Astrocyte of the spinal cord (primary cell): ENCODE data around the gene CAMKK2.
"Not testable (repeated sequence)": the region's sequence is repeated elsewhere in the genome, so short reads cannot be mapped to it uniquely, and the experiment has no call there.

Experiments
- DNase-seq: peaks from one replicate; pipeline ENCODE4 v3.0.0; 2011; ENCODE audit warnings: low read depth, low spot score
- H3K4me3 ChIP-seq: 2 replicates; pipeline ENCODE4 v1.5.1; 2011; ENCODE audit warnings: low read depth, mild to moderate bottlenecking, low read length, moderate library complexity
- in situ Hi-C: cut with HindIII; loops from 2 replicates; pipeline ENCODE4 v1.10.0; 2017; ENCODE audit warnings: low sequenced_read_pairs
- TF ChIP-seq, protein P1 (sequence below): IDR thresholded peaks from 2 replicates; pipeline ENCODE4 v1.5.1; 2012; ENCODE audit warnings: low read depth, mild to moderate bottlenecking, low read length, inconsistent platforms

Gene CAMKK2

DNA sequence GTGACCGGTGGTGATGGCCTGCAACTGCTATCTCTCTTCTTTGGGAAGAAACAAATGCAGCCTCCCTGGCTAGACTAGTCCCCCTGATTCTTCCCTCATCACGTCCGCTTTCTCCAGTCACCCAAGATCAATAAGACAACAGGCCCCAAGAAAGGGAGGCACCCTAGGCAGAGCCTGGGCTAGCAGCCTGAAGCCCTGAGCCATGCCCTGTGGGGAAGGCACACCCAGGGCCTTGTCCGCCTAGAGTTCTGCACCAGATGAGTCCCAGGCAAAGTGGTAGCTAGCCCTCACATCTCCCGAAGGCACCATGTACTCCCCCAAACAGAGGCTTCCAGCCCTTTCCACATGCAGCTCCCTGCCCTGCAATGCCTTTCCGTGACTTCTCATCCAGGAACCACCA lies 35.1 kb downstream of the CAMKK2 start:
- TF ChIP-seq, protein P1, sequence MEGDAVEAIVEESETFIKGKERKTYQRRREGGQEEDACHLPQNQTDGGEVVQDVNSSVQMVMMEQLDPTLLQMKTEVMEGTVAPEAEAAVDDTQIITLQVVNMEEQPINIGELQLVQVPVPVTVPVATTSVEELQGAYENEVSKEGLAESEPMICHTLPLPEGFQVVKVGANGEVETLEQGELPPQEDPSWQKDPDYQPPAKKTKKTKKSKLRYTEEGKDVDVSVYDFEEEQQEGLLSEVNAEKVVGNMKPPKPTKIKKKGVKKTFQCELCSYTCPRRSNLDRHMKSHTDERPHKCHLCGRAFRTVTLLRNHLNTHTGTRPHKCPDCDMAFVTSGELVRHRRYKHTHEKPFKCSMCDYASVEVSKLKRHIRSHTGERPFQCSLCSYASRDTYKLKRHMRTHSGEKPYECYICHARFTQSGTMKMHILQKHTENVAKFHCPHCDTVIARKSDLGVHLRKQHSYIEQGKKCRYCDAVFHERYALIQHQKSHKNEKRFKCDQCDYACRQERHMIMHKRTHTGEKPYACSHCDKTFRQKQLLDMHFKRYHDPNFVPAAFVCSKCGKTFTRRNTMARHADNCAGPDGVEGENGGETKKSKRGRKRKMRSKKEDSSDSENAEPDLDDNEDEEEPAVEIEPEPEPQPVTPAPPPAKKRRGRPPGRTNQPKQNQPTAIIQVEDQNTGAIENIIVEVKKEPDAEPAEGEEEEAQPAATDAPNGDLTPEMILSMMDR, result no peak
- H3K4me3 ChIP-seq, result no peak overlapping the region
- DNase-seq, result no peak
- in situ Hi-C loops, result no loop called here

DNA sequence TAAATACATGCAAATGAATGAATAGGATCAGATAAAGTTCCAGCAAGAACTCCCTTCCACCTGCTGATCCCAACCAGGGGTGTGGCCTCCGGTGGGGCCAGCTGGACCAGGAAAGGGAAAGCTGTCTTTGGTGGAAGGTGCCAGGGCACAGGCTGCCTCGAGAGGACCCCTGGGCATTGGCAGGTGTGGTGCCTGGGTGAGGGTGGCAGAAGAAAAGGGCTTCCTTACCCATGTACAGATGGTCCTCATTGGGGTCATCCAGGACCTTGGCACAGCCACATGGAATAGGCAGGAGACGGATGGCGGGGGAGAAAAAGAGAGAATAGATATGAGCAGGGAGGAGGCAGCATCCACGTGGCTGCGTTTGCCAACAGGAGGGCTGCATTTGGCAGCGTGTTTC lies 36.4 kb downstream of the CAMKK2 start:
- DNase-seq, result no peak
- TF ChIP-seq, protein P1, result no peak
- in situ Hi-C loops, result no loop called here
- H3K4me3 ChIP-seq, result no peak overlapping the region

DNA sequence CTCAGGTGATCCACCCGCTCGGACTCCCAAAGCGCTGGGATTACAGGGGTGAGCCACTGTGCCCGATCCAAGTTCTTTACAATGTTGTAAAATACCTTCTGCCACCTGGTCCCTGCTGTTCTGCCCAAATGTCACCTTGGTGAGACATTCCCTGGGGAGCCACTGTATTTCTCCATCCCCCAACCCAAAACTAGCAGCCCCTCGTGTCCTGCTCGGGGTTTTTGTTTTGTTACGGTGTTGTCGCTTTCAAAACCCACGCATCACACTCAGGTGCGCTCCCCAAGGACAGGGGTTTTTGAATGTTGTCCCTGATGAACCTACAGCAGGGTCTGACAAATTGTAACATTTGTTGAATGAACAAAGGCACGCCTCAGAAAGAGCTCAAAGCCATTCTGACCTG lies 37.4 kb downstream of the CAMKK2 start:
- no peak for DNase-seq
- TF ChIP-seq, protein P1, result no peak
- no peak overlapping the region for H3K4me3 ChIP-seq
- in situ Hi-C loops, result no loop called here

DNA sequence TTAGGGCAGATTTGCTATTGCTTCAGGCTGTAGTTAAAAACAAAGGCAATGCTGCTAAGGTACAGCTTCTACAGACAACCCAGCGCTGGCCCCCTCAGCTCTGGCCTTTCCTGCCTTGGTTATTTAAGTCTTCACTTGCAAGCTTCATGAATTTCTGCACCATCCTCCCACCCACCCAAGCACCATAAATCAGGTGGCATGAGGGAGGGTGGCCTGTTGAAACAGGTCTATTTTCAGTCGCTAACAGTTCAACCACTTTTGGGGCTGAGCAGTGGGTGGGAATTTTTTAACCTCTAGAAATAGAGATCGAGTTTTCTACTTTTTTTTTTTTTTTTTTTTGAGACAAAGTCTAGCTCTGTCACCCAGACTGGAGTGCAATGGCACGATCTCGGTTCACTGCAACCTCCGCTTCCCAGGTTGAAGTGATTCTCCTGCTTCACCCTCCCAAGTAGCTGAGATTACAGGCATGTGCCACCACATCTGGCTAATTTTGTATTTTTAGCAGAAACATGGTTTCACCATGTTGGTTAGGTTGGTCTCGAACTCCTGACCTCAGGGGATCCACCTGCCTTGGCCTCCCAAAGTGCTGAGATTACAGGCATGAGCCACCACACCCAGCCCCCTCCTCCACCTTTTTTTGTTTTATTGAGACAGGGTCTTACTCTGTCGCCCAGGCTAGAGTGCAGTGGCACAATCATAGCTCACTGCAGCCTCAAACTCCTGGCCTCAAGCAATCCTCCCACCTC lies 38.6 kb downstream of the CAMKK2 start:
- DNase-seq, H3K4me3 ChIP-seq, in situ Hi-C loops: not testable (repeated sequence)

DNA sequence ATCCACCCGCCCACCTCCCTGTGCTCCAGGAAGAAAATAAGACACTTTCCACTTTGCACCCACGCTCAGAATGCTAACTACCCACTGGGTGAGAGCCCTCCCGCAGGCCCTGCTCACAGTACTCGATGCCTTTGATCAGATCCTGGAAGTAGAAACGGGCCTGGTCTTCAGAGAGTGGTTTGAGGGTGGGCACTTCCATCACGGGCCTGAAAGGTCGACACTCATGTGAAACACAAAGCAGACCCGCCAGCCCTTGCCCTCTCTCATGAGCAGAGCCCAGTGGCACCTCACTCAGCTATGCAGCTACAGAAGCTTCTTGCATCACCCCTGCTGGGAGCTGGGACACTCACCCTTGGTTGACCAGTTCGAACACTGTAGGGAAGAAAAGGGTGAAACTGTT lies 41.1 kb downstream of the CAMKK2 start:
- DNase-seq, result no peak
- TF ChIP-seq, protein P1, result no peak
- no peak overlapping the region for H3K4me3 ChIP-seq
- in situ Hi-C loops, result no loop called here

DNA sequence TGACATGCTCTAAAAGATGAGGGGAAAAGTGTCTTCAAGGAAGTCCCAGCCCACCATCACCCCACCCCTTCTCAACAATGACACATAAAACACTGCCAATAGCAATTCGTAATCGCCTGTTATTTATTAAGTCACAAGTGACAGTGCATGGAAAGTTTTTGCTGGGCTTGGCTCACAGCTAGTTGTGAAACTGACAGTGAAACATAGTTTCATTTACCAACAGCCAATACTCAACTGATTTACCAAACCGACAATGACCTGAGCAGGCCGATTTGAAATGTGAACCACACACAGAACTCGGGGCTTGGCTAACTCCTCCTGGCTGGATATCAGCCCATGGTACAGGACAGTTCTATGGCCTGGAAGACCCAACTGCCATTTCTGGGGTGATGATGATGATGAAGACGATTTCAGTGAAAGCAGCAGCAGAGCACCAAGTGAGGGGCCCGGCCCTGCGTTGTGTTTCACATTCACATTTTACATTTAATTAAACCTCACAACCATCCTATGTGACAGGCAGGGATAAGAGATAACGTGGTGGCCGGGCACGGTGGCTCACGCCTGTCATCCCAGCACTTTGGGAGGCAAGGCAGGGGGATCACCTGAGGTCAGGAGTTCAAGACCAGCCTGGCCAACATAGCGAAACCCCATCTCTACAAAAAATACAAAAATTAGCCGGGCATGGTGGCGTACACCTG lies 42.7 kb downstream of the CAMKK2 start:
- TF ChIP-seq, protein P1, result no peak
- DNase-seq, result no peak
- H3K4me3 ChIP-seq, result no peak overlapping the region
- in situ Hi-C loops, result no loop called here

DNA sequence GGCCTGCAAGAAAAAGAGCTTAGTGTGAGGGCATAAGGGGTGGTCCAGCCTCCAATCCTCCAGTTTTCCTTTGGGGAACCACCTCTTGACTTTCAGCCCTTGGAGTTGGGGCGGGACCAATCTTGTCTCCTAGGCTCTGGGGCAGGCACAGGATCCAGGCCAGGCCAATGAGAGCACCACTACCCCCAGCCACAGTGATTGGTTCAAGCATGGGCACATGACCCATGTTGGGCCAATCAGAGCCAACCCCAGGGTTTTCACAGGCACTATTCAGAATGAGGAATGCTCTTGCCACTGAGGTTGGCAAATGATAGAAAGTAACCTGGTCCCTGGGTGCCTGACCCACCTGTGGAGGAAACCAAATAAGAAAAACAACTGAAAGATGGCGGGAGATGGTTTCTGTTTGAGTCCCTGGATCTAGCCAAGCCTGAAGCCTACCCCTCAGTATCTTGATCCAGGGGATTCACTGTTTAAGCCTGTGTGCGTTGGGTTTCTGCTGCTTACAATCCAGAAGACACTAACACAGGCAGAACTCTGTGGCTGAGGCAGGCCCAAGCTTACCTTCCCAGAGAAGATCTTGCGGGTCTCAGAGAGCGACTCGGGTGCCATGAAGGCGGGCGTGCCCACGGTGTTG lies 43.7 kb downstream of the CAMKK2 start:
- in situ Hi-C loops, result no loop called here
- no peak for DNase-seq
- TF ChIP-seq, protein P1, result no peak
- H3K4me3 ChIP-seq, result no peak overlapping the region
